Parathyroid adenoma (tissue), 2 donors: ENCODE results near the gene GRIK1.

ENCODE experiments used
- H2AFZ ChIP-seq: fragments of 300-600 bp; sonication (generic); one replicate; pipeline ENCODE4 v1.7.0; 2017; ENCODE audit warnings: antibody characterized with exemption, mild to moderate bottlenecking
- H3K27ac ChIP-seq: fragments of 300-600 bp; sonication (generic); one replicate; pipeline ENCODE4 v1.7.0; 2017
- H3K27me3 ChIP-seq: fragments of 300-600 bp; sonication (generic); one replicate; pipeline ENCODE4 v1.7.0; 2017; ENCODE audit warnings: low read length; ENCODE audit not compliant: control insufficient read depth, insufficient read depth
- H3K36me3 ChIP-seq: fragments of 300-600 bp; sonication (generic); one replicate; pipeline ENCODE4 v1.7.0; 2017; ENCODE audit warnings: low read length; ENCODE audit not compliant: control insufficient read depth, insufficient read depth
- H3K4me1 ChIP-seq: fragments of 300-600 bp; sonication (generic); one replicate; pipeline ENCODE4 v1.7.0; 2017; ENCODE audit warnings: control low read depth
- H3K4me2 ChIP-seq: fragments of 300-600 bp; sonication (generic); one replicate; pipeline ENCODE4 v1.7.0; 2017; ENCODE audit warnings: low read length
- H3K4me3 ChIP-seq: fragments of 300-600 bp; sonication (generic); one replicate; pipeline ENCODE4 v1.7.0; 2017; ENCODE audit warnings: low read depth, low read length
- H3K79me2 ChIP-seq: fragments of 300-600 bp; sonication (generic); one replicate; pipeline ENCODE4 v1.7.0; 2017; ENCODE audit warnings: control low read depth
- H3K9ac ChIP-seq: fragments of 300-600 bp; sonication (generic); one replicate; pipeline ENCODE4 v1.7.0; 2017; ENCODE audit warnings: mild to moderate bottlenecking
- H3K9me3 ChIP-seq: fragments of 300-600 bp; sonication (generic); one replicate; pipeline ENCODE4 v1.7.0; 2017; ENCODE audit warnings: low read length; ENCODE audit not compliant: control insufficient read depth
- CTCF ChIP-seq: fragments of 300-600 bp; sonication (generic); IDR thresholded peaks from one replicate; pipeline ENCODE4 v1.7.0; 2017; ENCODE audit warnings: antibody characterized with exemption, mild to moderate bottlenecking
- donor health status: primary hyperparathyroidism.

Gene GRIK1

GRCh38 chr21:29737186-29737585 is 202.6 kb downstream of the GRIK1 start:
- Histone ChIP-seq H2AFZ (no peak overlapping the region), H3K4me2 (no peak overlapping the region), H3K27me3 (no peaks in the 10 kb centered on the region), H3K4me1 (no peaks in the 10 kb centered on the region), H3K36me3 (no peaks in the 10 kb centered on the region), H3K27ac (no peak overlapping the region), H3K4me3 (no peak overlapping the region), H3K9me3 (no peaks in the 10 kb centered on the region), H3K9ac (no peak overlapping the region), H3K79me2 (no peaks in the 10 kb centered on the region)
- TF ChIP-seq CTCF, result no peak

GRCh38 chr21:29730281-29730680 is 209.5 kb downstream of the GRIK1 start:
- TF ChIP-seq CTCF, result no peak
- Histone ChIP-seq H2AFZ (no peak overlapping the region), H3K4me2 (no peak overlapping the region), H3K27me3 (no peaks in the 10 kb centered on the region), H3K9ac (no peak overlapping the region), H3K79me2 (no peaks in the 10 kb centered on the region), H3K27ac (no peak overlapping the region), H3K4me1 (no peaks in the 10 kb centered on the region), H3K36me3 (no peaks in the 10 kb centered on the region), H3K9me3 (no peaks in the 10 kb centered on the region), H3K4me3 (no peak overlapping the region)

- H3K9ac ChIP-seq, result no peak overlapping the region
- H3K4me2 ChIP-seq, result no peak overlapping the region
- TF ChIP-seq CTCF, result no peak
- H3K36me3 ChIP-seq, result no peaks in the 10 kb centered on the region
- no peak overlapping the region for H3K4me3 ChIP-seq
- no peak overlapping the region for H3K27ac ChIP-seq
- H3K79me2 ChIP-seq, result no peaks in the 10 kb centered on the region
- H2AFZ ChIP-seq, result no peak overlapping the region
- H3K4me1 ChIP-seq, result no peaks in the 10 kb centered on the region
- no peaks in the 10 kb centered on the region for H3K9me3 ChIP-seq
- H3K27me3 ChIP-seq, result no peaks in the 10 kb centered on the region
Measured at GRCh38 chr21:29726044-29726443, 213.8 kb downstream of the GRIK1 start.

GRCh38 chr21:29725025-29725736 is 214.6 kb downstream of the GRIK1 start:
- no peaks in the 10 kb centered on the region for H3K36me3 ChIP-seq
- no peak overlapping the region for H3K9ac ChIP-seq
- H3K27ac ChIP-seq, result no peak overlapping the region
- no peak overlapping the region for H3K4me3 ChIP-seq
- H3K79me2 ChIP-seq, result no peaks in the 10 kb centered on the region
- H3K9me3 ChIP-seq, result no peaks in the 10 kb centered on the region
- H3K4me2 ChIP-seq, result no peak overlapping the region
- TF ChIP-seq CTCF, result no peak
- no peaks in the 10 kb centered on the region for H3K4me1 ChIP-seq
- H3K27me3 ChIP-seq, result no peaks in the 10 kb centered on the region
- no peak overlapping the region for H2AFZ ChIP-seq

GRCh38 chr21:29721964-29722363 is 217.8 kb downstream of the GRIK1 start:
- Histone ChIP-seq H3K27ac (no peak overlapping the region), H3K4me1 (no peaks in the 10 kb centered on the region), H3K27me3 (no peaks in the 10 kb centered on the region), H3K9me3 (no peaks in the 10 kb centered on the region), H3K9ac (no peak overlapping the region), H3K4me3 (no peak overlapping the region), H2AFZ (no peak overlapping the region), H3K4me2 (no peak overlapping the region), H3K36me3 (no peaks in the 10 kb centered on the region), H3K79me2 (no peaks in the 10 kb centered on the region)
- TF ChIP-seq CTCF, result no peak
